ENCODE results near the gene EGF. TPM values are rescaled to one million over a fixed set of nuclear protein-coding genes. Genes with fewer than 3 reads are reported as not detected.
"Not testable (repeated sequence)": the region's sequence is repeated elsewhere in the genome, so short reads cannot be mapped to it uniquely, and the experiment has no call there.

EGF gene
- total RNA-seq, 1 experiment from 2014 or later = 1.5 TPM

- H3K4me1 ChIP-seq (ENCODE audit: insufficient read depth, low read length) = no peaks in the 10 kb centered on the region
- H2BK12ac ChIP-seq (ENCODE audit: insufficient read length, low read depth, low read length) = no peak overlapping the region
- no peaks in the 10 kb centered on the region for H3K9me3 ChIP-seq (ENCODE audit: control insufficient read depth, low read depth, low read length)
- no peaks in the 10 kb centered on the region for H4K20me1 ChIP-seq (ENCODE audit: control insufficient read depth, insufficient read depth, insufficient read length)
- no peak overlapping the region for H3T11ph ChIP-seq (ENCODE audit: low read length)
- H2BK20ac ChIP-seq (ENCODE audit: low read depth, low read length, poor library complexity, severe bottlenecking) = no peak overlapping the region
- no peak overlapping the region for H3K27ac ChIP-seq (ENCODE audit: insufficient read length, low read depth, low read length)
- WGBS (ENCODE audit: extremely low coverage, insufficient read length, low lambda C conversion rate) = no CpG with 5 or more reads among the region's 1 CpG
- DNase-seq = no peak
- no peaks in the 10 kb centered on the region for H3K9me3 Mint-ChIP-seq
- no peak overlapping the region for H4K5ac ChIP-seq (ENCODE audit: insufficient read length, low read depth, low read length)
- H3K14ac ChIP-seq (ENCODE audit: insufficient read depth, low read length) = no peak overlapping the region
- no peak overlapping the region for H4K91ac ChIP-seq (ENCODE audit: insufficient read length, low read depth, low read length)
- no peak overlapping the region for H2AK5ac ChIP-seq (ENCODE audit: insufficient read length, low read length)
- H2AFZ ChIP-seq (ENCODE audit: low read length) = no peak overlapping the region
- no peaks in the 10 kb centered on the region for H3K23me2 ChIP-seq (ENCODE audit: insufficient read length, low read depth, low read length, poor library complexity, severe bottlenecking)
- no peak overlapping the region for H2BK15ac ChIP-seq (ENCODE audit: low read depth, low read length)
- no peaks in the 10 kb centered on the region for H3K27me3 ChIP-seq (ENCODE audit: insufficient read depth, low read length)
- H3K4ac ChIP-seq (ENCODE audit: low read depth, low read length) = no peak overlapping the region
- no peak for TF ChIP-seq CTCF (conservative IDR thresholded peaks at IDR 0.05)
- H3K36me3 Mint-ChIP-seq (ENCODE audit: insufficient read depth in 1 of 3, low read depth in 3 of 3) = no peaks in the 10 kb centered on the region
- no peak overlapping the region for H3K56ac ChIP-seq (ENCODE audit: insufficient read length, low read depth, low read length)
- H3K79me1 ChIP-seq (ENCODE audit: insufficient read depth, low read depth, low read length, poor library complexity, severe bottlenecking) = no peaks in the 10 kb centered on the region
- H2BK5ac ChIP-seq (ENCODE audit: insufficient read length, low read length) = no peak overlapping the region
- no peak overlapping the region for H3K27ac Mint-ChIP-seq
- H4K8ac ChIP-seq (replicated peaks; ENCODE audit: insufficient read length, low read depth, low read length) = no peak overlapping the region
- peaks cover 14% of the 10 kb centered on the region in 2 experiments for H3K4me1 Mint-ChIP-seq
- H3K79me2 ChIP-seq (ENCODE audit: insufficient read depth, low read length) = no peaks in the 10 kb centered on the region
- H3K4me3 Mint-ChIP-seq = no peak overlapping the region
- H3K23ac ChIP-seq (ENCODE audit: insufficient read length, low read depth, low read length) = no peak overlapping the region
- H2BK120ac ChIP-seq (ENCODE audit: low read depth, low read length, poor library complexity, severe bottlenecking) = no peak overlapping the region
- H3K4me2 ChIP-seq (ENCODE audit: insufficient read depth, insufficient read length, low read length) = no peak overlapping the region
- H3K9ac ChIP-seq (ENCODE audit: extremely low read depth, insufficient read length, low read length) = no peak overlapping the region
- no peak overlapping the region for H3K18ac ChIP-seq (ENCODE audit: insufficient read length, low read depth, low read length)
- H3K27me3 Mint-ChIP-seq (ENCODE audit: low read depth) = no peaks in the 10 kb centered on the region
Measured at GRCh38 chr4:109947918-109948317, 35.2 kb downstream of the EGF start.

GRCh38 chr4:109949099-109949718 is 36.5 kb downstream of the EGF start:
- not testable (repeated sequence) for H2AK5ac ChIP-seq (ENCODE audit: insufficient read length, low read length); H2BK12ac ChIP-seq (ENCODE audit: insufficient read length, low read depth, low read length); H3K27ac ChIP-seq (ENCODE audit: insufficient read length, low read depth, low read length); H3K27ac Mint-ChIP-seq; H2BK20ac ChIP-seq (ENCODE audit: low read depth, low read length, poor library complexity, severe bottlenecking); H3K18ac ChIP-seq (ENCODE audit: insufficient read length, low read depth, low read length); H3K14ac ChIP-seq (ENCODE audit: insufficient read depth, low read length); H3K9me3 ChIP-seq (ENCODE audit: control insufficient read depth, low read depth, low read length); H4K91ac ChIP-seq (ENCODE audit: insufficient read length, low read depth, low read length); H3K27me3 ChIP-seq (ENCODE audit: insufficient read depth, low read length); H4K5ac ChIP-seq (ENCODE audit: insufficient read length, low read depth, low read length); H3K79me2 ChIP-seq (ENCODE audit: insufficient read depth, low read length); H3K36me3 Mint-ChIP-seq (ENCODE audit: insufficient read depth in 1 of 3, low read depth in 3 of 3); H3T11ph ChIP-seq (ENCODE audit: low read length); H3K4me1 ChIP-seq (ENCODE audit: insufficient read depth, low read length); H3K79me1 ChIP-seq (ENCODE audit: insufficient read depth, low read depth, low read length, poor library complexity, severe bottlenecking); H3K23ac ChIP-seq (ENCODE audit: insufficient read length, low read depth, low read length); H3K4me3 Mint-ChIP-seq; H2AFZ ChIP-seq (ENCODE audit: low read length); DNase-seq; H3K27me3 Mint-ChIP-seq (ENCODE audit: low read depth); H4K20me1 ChIP-seq (ENCODE audit: control insufficient read depth, insufficient read depth, insufficient read length); H4K8ac ChIP-seq (replicated peaks; ENCODE audit: insufficient read length, low read depth, low read length); H2BK15ac ChIP-seq (ENCODE audit: low read depth, low read length); H3K4me2 ChIP-seq (ENCODE audit: insufficient read depth, insufficient read length, low read length); H3K9ac ChIP-seq (ENCODE audit: extremely low read depth, insufficient read length, low read length); H3K9me3 Mint-ChIP-seq; H3K23me2 ChIP-seq (ENCODE audit: insufficient read length, low read depth, low read length, poor library complexity, severe bottlenecking); H2BK120ac ChIP-seq (ENCODE audit: low read depth, low read length, poor library complexity, severe bottlenecking); H3K56ac ChIP-seq (ENCODE audit: insufficient read length, low read depth, low read length); H3K4ac ChIP-seq (ENCODE audit: low read depth, low read length); H2BK5ac ChIP-seq (ENCODE audit: insufficient read length, low read length)
- WGBS (ENCODE audit: extremely low coverage, insufficient read length, low lambda C conversion rate) = no CpG with 5 or more reads among the region's 9 CpGs
- H3K4me1 Mint-ChIP-seq = peaks cover 17 to 21% of the 10 kb centered on the region in 2 experiments
